A549 (cell line): ENCODE results near the gene MIPOL1.

ENCODE experiments used
- KDM1A ChIP-seq: fragments of 200-600 bp; sonication (generic); IDR thresholded peaks from 2 replicates; pipeline ENCODE4 v1.6.1; 2016; ENCODE audit warnings: low read depth, mild to moderate bottlenecking
- RARB ChIP-seq: fragments of 250-450 bp; sonication (Bioruptor Pico); IDR thresholded peaks from 2 replicates; pipeline ENCODE4 v1.8.0; 2021; ENCODE audit warnings: mild to moderate bottlenecking, moderate library complexity
- TF ChIP-seq, protein P1 (sequence below): fragments of >200 bp; sonication (Bioruptor Twin); formaldehyde crosslinking; IDR thresholded peaks from 3 replicates; pipeline ENCODE4 v1.5.1; 2016
- TF ChIP-seq, protein P2 (sequence below): IDR thresholded peaks from 2 replicates; pipeline ENCODE4 v1.6.1; 2012

DNA sequence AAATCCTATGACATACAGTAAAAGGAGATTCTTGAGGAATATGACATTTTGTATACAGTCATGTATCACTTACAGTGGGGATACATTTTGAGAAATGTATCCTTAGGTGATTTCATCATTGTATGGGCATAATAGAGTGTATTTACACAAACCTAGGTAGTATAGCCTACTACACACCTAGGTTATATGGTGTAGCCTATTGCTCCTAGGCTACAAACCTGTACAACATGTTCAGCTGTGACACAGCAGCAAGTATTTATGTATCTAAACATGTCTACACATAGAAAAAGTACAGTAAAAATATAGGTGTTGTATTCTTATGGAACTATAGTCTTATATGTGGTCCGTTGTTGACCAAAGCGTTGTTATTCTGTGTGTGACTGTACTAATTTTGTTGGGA, 218.5 kb downstream of the MIPOL1 start:
- TF ChIP-seq, protein P1, sequence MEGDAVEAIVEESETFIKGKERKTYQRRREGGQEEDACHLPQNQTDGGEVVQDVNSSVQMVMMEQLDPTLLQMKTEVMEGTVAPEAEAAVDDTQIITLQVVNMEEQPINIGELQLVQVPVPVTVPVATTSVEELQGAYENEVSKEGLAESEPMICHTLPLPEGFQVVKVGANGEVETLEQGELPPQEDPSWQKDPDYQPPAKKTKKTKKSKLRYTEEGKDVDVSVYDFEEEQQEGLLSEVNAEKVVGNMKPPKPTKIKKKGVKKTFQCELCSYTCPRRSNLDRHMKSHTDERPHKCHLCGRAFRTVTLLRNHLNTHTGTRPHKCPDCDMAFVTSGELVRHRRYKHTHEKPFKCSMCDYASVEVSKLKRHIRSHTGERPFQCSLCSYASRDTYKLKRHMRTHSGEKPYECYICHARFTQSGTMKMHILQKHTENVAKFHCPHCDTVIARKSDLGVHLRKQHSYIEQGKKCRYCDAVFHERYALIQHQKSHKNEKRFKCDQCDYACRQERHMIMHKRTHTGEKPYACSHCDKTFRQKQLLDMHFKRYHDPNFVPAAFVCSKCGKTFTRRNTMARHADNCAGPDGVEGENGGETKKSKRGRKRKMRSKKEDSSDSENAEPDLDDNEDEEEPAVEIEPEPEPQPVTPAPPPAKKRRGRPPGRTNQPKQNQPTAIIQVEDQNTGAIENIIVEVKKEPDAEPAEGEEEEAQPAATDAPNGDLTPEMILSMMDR = no peak
- no peak for TF ChIP-seq RARB
- no peak for TF ChIP-seq KDM1A
- TF ChIP-seq, protein P2, sequence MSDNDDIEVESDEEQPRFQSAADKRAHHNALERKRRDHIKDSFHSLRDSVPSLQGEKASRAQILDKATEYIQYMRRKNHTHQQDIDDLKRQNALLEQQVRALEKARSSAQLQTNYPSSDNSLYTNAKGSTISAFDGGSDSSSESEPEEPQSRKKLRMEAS = no peak
